Skeletal muscle tissue (tissue), 4 donors: ENCODE results near the gene TAGAP. TPM values are rescaled to one million over a fixed set of nuclear protein-coding genes. Genes with fewer than 3 reads are reported as not detected.
A peak's percentile ranks its signal among the peaks of the same experiment; 100 is the strongest.
"Not testable (repeated sequence)": the region's sequence is repeated elsewhere in the genome, so short reads cannot be mapped to it uniquely, and the experiment has no call there.

Experiments used
- H3K27ac ChIP-seq: one replicate; pipeline ENCODE4 v1.7.0; 2013; ENCODE audit warnings: mild to moderate bottlenecking, low read depth, low read length, inconsistent platforms
- H3K27me3 ChIP-seq, 3 donors: one replicate each; pipeline ENCODE4 v1.7.0; 2013; ENCODE audit warnings: low read length in 3 of 3; ENCODE audit not compliant: control insufficient read depth in 3 of 3, insufficient read depth in 3 of 3
- H3K36me3 ChIP-seq, 3 donors: one replicate each; pipeline ENCODE4 v1.7.0; 2013; ENCODE audit warnings: low read length in 3 of 3; ENCODE audit not compliant: control insufficient read depth in 3 of 3, insufficient read depth in 3 of 3
- H3K4me1 ChIP-seq, 3 donors: one replicate each; pipeline ENCODE4 v1.7.0; 2013; ENCODE audit warnings: low read length in 3 of 3, mild to moderate bottlenecking in 3 of 3; ENCODE audit not compliant: control insufficient read depth in 3 of 3, insufficient read depth in 3 of 3
- H3K4me3 ChIP-seq, 3 donors: one replicate each; pipeline ENCODE4 v1.7.0; 2013; ENCODE audit warnings: low read length in 3 of 3
- H3K9ac ChIP-seq, 3 donors: one replicate each; pipeline ENCODE4 v1.7.0; 2013; ENCODE audit warnings: low read length in 3 of 3, mild to moderate bottlenecking in 3 of 3, moderate library complexity in 2 of 3, low read depth in 1 of 3
- H3K9me3 ChIP-seq, 3 donors: one replicate each; pipeline ENCODE4 v1.7.0; 2013; ENCODE audit warnings: low read length in 3 of 3; ENCODE audit not compliant: control insufficient read depth in 3 of 3
- total RNA-seq: library from RNA; depleted of rRNA; stranded (reverse); fragments of >200 nt; gene quantifications from one replicate; pipeline ENCODE4 v1.2.3, GENCODE V29; 2014
- donor health status: Osteomylitis.

The TAGAP gene
- total RNA-seq, 1 donor from 2014 or later: 2.1 TPM

- Histone ChIP-seq H3K27me3 (no peaks in the 10 kb centered on the region), H3K9ac (no peak overlapping the region)
Observed at GRCh38 chr6:159002432-159003155, 42.2 kb downstream of the TAGAP start.

GRCh38 chr6:158999666-159000403, 45.0 kb downstream of the TAGAP start, which contains the start of gene RSPH3:
Gene RSPH3 (minus strand): TSS chr6:159000202. CDS start chr6:158999550, 652 bp downstream.
- H3K36me3 ChIP-seq: no peaks in the 10 kb centered on the region
- peak within 1 kb of the TSS; percentile 88 to 91 (median 90) for H3K9ac ChIP-seq
- peak within 1 kb of the TSS; percentile 93 to 97 (median 95) for H3K4me3 ChIP-seq
- peak within 1 kb of the TSS; percentile 73 for H3K27ac ChIP-seq
- peaks cover 13 to 28% (median 15%) of the 10 kb centered on the region in 3 donors for H3K4me1 ChIP-seq
- H3K9me3 ChIP-seq: no peaks in the 10 kb centered on the region
- H3K27me3 ChIP-seq: no peaks in the 10 kb centered on the region

More at GRCh38 chr6:159002432-159003155, 42.2 kb downstream of the TAGAP start:
- H3K4me1 ChIP-seq: peaks cover 13 to 28% (median 15%) of the 10 kb centered on the region in 3 donors
- no peaks in the 10 kb centered on the region for H3K9me3 ChIP-seq
- H3K27ac ChIP-seq: no peak overlapping the region
- H3K4me3 ChIP-seq: no peak overlapping the region
- no peaks in the 10 kb centered on the region for H3K36me3 ChIP-seq

- Histone ChIP-seq H3K4me1 (peaks cover 13 to 28% (median 15%) of the 10 kb centered on the region in 3 donors), H3K4me3 (peak overlapping the region; percentile 93 to 97 (median 95)), H3K36me3 (no peaks in the 10 kb centered on the region), H3K9me3 (no peaks in the 10 kb centered on the region), H3K9ac (peak overlapping the region; percentile 88 to 91 (median 90)), H3K27me3 (no peaks in the 10 kb centered on the region), H3K27ac (peak overlapping the region; percentile 26)
Observed at GRCh38 chr6:158999154-158999665, 45.6 kb downstream of the TAGAP start.

- no peak overlapping the region for H3K27ac ChIP-seq
- H3K4me1 ChIP-seq: peaks cover 10 to 21% (median 15%) of the 10 kb centered on the region in 3 donors
- H3K4me3 ChIP-seq: no peak overlapping the region
- no peaks in the 10 kb centered on the region for H3K27me3 ChIP-seq
- peaks cover 0 to 7% (median 0%) of the 10 kb centered on the region in 3 donors for H3K36me3 ChIP-seq
- H3K9ac ChIP-seq: no peak overlapping the region
- H3K9me3 ChIP-seq: no peaks in the 10 kb centered on the region
Observed at GRCh38 chr6:158996856-158997255, 47.9 kb downstream of the TAGAP start.

- H3K27me3 ChIP-seq: no peaks in the 10 kb centered on the region
- H3K36me3 ChIP-seq: peaks cover 0 to 12% (median 2%) of the 10 kb centered on the region in 3 donors
- H3K9ac ChIP-seq: no peak overlapping the region
- H3K4me1 ChIP-seq: peaks cover 0 to under 1% (median 0%) of the 10 kb centered on the region in 3 donors
- no peak overlapping the region for H3K4me3 ChIP-seq
- H3K27ac ChIP-seq: no peak overlapping the region
- H3K9me3 ChIP-seq: peaks cover 0 to 2% (median 1%) of the 10 kb centered on the region in 3 donors
Observed at GRCh38 chr6:158993639-158994038, 51.2 kb downstream of the TAGAP start.

GRCh38 chr6:158991017-158991723, 53.6 kb downstream of the TAGAP start:
- Histone ChIP-seq H3K27ac (no peak overlapping the region), H3K4me3 (no peak overlapping the region), H3K27me3 (no peaks in the 10 kb centered on the region), H3K36me3 (peaks cover 0 to 12% (median 2%) of the 10 kb centered on the region in 3 donors), H3K9me3 (peaks cover 0 to 3% (median 2%) of the 10 kb centered on the region in 3 donors), H3K4me1 (no peaks in the 10 kb centered on the region), H3K9ac (no peak overlapping the region)

GRCh38 chr6:158989711-158990110, 55.1 kb downstream of the TAGAP start:
- H3K27ac ChIP-seq, H3K9me3 ChIP-seq, H3K4me3 ChIP-seq, H3K27me3 ChIP-seq, H3K9ac ChIP-seq, H3K4me1 ChIP-seq: not testable (repeated sequence)
- H3K36me3 ChIP-seq: peaks cover 0 to 12% (median 4%) of the 10 kb centered on the region in 3 donors

GRCh38 chr6:158988477-158988876, 56.3 kb downstream of the TAGAP start:
- Histone ChIP-seq H3K36me3 (peaks cover 0 to 12% (median 4%) of the 10 kb centered on the region in 3 donors), H3K9me3 (peaks cover 0 to 3% (median 2%) of the 10 kb centered on the region in 3 donors), H3K27me3 (no peaks in the 10 kb centered on the region), H3K27ac (no peak overlapping the region), H3K4me3 (no peak overlapping the region), H3K9ac (no peak overlapping the region), H3K4me1 (no peaks in the 10 kb centered on the region)

- Histone ChIP-seq H3K27ac (no peak overlapping the region), H3K4me1 (no peaks in the 10 kb centered on the region), H3K36me3 (peaks cover 0 to 9% (median 4%) of the 10 kb centered on the region in 3 donors), H3K4me3 (no peak overlapping the region), H3K9me3 (peaks cover 0 to 3% (median 2%) of the 10 kb centered on the region in 3 donors), H3K9ac (no peak overlapping the region), H3K27me3 (no peaks in the 10 kb centered on the region)
Observed at GRCh38 chr6:158987657-158988056, 57.1 kb downstream of the TAGAP start.
